Coronary artery (tissue), 2 donors: ENCODE measurements around the gene ASCC3.

ENCODE experiments used
- DNase-seq: peaks from one replicate; pipeline ENCODE4 v3.0.0-alpha.2; 2017; ENCODE audit warnings: low spot score
- H3K27ac ChIP-seq, 2 donors: fragments of 200-600 bp; sonication (generic); one replicate each; pipeline ENCODE4 v1.5.1; 2016 to 2019
- H3K4me3 ChIP-seq: fragments of 200-600 bp; sonication (generic); 2 replicates; pipeline ENCODE4 v1.5.1; 2016; ENCODE audit warnings: mild to moderate bottlenecking, moderate library complexity
- CTCF ChIP-seq: fragments of 200-600 bp; sonication (generic); IDR thresholded peaks from one replicate; pipeline ENCODE4 v1.5.1; 2019; ENCODE audit warnings: antibody characterized with exemption

ASCC3 gene

GRCh38 chr6:100915876-100916275, 34.7 kb upstream of the ASCC3 start:
- no peak for DNase-seq
- no peak for TF ChIP-seq CTCF
- H3K4me3 ChIP-seq = no peak overlapping the region
- H3K27ac ChIP-seq = no peak overlapping the region

- no peak overlapping the region for H3K27ac ChIP-seq
- no peak overlapping the region for H3K4me3 ChIP-seq
- no peak for TF ChIP-seq CTCF
- no peak for DNase-seq
Measured at GRCh38 chr6:100913400-100914276, 32.5 kb upstream of the ASCC3 start.

GRCh38 chr6:100906325-100906724, 25.2 kb upstream of the ASCC3 start:
- no peak for DNase-seq

GRCh38 chr6:100905067-100905466, 23.9 kb upstream of the ASCC3 start:
- no peak overlapping the region for H3K27ac ChIP-seq
- no peak for TF ChIP-seq CTCF
- DNase-seq = no peak
- no peak overlapping the region for H3K4me3 ChIP-seq

More at GRCh38 chr6:100906325-100906724, 25.2 kb upstream of the ASCC3 start:
- no peak overlapping the region for H3K27ac ChIP-seq
- TF ChIP-seq CTCF = no peak
- H3K4me3 ChIP-seq = no peak overlapping the region

- TF ChIP-seq CTCF = no peak
- no peak for DNase-seq
- Histone ChIP-seq H3K4me3 (no peak overlapping the region), H3K27ac (no peak overlapping the region)
Measured at GRCh38 chr6:100904316-100904715, 23.2 kb upstream of the ASCC3 start.

- no peak for DNase-seq
- Histone ChIP-seq H3K4me3 (no peak overlapping the region), H3K27ac (no peak overlapping the region)
- no peak for TF ChIP-seq CTCF
Measured at GRCh38 chr6:100901582-100901981, 20.5 kb upstream of the ASCC3 start.

GRCh38 chr6:100899202-100899601, 18.1 kb upstream of the ASCC3 start:
- no peak for TF ChIP-seq CTCF
- Histone ChIP-seq H3K27ac (no peak overlapping the region), H3K4me3 (no peak overlapping the region)
- no peak for DNase-seq
